A673 (cell line): Measurements from ENCODE around the gene ARHGEF9. TPM values are rescaled to one million over a fixed set of nuclear protein-coding genes. Genes with fewer than 3 reads are reported as not detected.

ENCODE experiments used
- BruUV-seq: library from RNA; stranded (reverse); fragments of 400-500 nt; replicated peaks from 2 replicates; lab custom pipeline; 2021; lab: Mats Ljungman, UMichigan
- CTCF ChIA-PET: fragments of 300-600 bp; sonication (Branson Sonifier 250); formaldehyde crosslinking; loops from one replicate; lab custom pipeline; 2022; ENCODE audit warnings: antibody characterized with exemption; lab: Charles Lee
- POLR2A ChIA-PET: fragments of 300-600 bp; sonication (Branson Sonifier 250); formaldehyde crosslinking; loops from one replicate; lab custom pipeline; 2022; ENCODE audit warnings: antibody characterized with exemption; ENCODE audit not compliant: low non-redundant PET; lab: Charles Lee
- DNase-seq: peaks from one replicate; pipeline ENCODE4 v3.0.0-alpha.2; 2015; ENCODE audit warnings: low spot score
- H3K27ac ChIP-seq: fragments of 200-600 bp; sonication (generic); 2 replicates; pipeline ENCODE4 v1.5.1; 2016; ENCODE audit warnings: mixed run types, low read depth, mild to moderate bottlenecking, mixed read lengths, antibody characterized with exemption, low read length; ENCODE audit not compliant: poor library complexity, severe bottlenecking
- H3K27me3 ChIP-seq: fragments of 200-600 bp; sonication (generic); replicated peaks from 2 replicates; pipeline ENCODE4 v1.6.1; 2017; ENCODE audit warnings: mixed run types, low read depth, mild to moderate bottlenecking, mixed read lengths, antibody characterized with exemption, low read length; ENCODE audit not compliant: insufficient read depth, poor library complexity
- H3K36me3 ChIP-seq: fragments of 200-600 bp; sonication (generic); 2 replicates; pipeline ENCODE4 v1.6.1; 2016; ENCODE audit warnings: mixed run types, mild to moderate bottlenecking, mixed read lengths, antibody characterized with exemption, low read length; ENCODE audit not compliant: insufficient read depth, poor library complexity, severe bottlenecking
- H3K4me1 ChIP-seq: fragments of 200-600 bp; sonication (generic); 2 replicates; pipeline ENCODE4 v1.6.1; 2017; ENCODE audit warnings: mixed run types, mild to moderate bottlenecking, mixed read lengths, antibody characterized with exemption, low read length; ENCODE audit not compliant: insufficient read depth, poor library complexity, severe bottlenecking
- H3K4me3 ChIP-seq: fragments of 200-600 bp; sonication (generic); 2 replicates; pipeline ENCODE4 v1.5.1; 2016; ENCODE audit warnings: low read depth, mixed run types, mild to moderate bottlenecking, mixed read lengths, low read length; ENCODE audit not compliant: poor library complexity, severe bottlenecking
- H3K9me3 ChIP-seq: fragments of 200-600 bp; sonication (generic); 2 replicates; pipeline ENCODE4 v1.6.1; 2016; ENCODE audit warnings: mixed run types, low read depth, mild to moderate bottlenecking, mixed read lengths, antibody characterized with exemption, low read length; ENCODE audit not compliant: poor library complexity, severe bottlenecking
- EZH2 ChIP-seq: fragments of 200-600 bp; sonication (generic); IDR thresholded peaks from 2 replicates; pipeline ENCODE4 v1.6.1; 2017; ENCODE audit warnings: borderline replicate concordance, low read depth, mild to moderate bottlenecking, mixed read lengths, antibody characterized with exemption, low read length; ENCODE audit not compliant: poor library complexity, severe bottlenecking
- intact Hi-C: fragments of 100-400 bp; cut with micrococcal nuclease; formaldehyde crosslinking; loops from one replicate; pipeline ENCODE4 v1.10.0; 2022; ENCODE audit not compliant: unreplicated experiment
- total RNA-seq: library from RNA; stranded (reverse); gene quantifications from 2 replicates; pipeline ENCODE4 v1.2.3, GENCODE V29; 2021
- TF ChIP-seq, protein P1 (sequence below): fragments of 300-800, 200-600 bp; sonication (generic); conservative IDR thresholded peaks from 2 replicates; pipeline ENCODE4 v1.5.1; 2017; ENCODE audit warnings: low read depth, mild to moderate bottlenecking, antibody characterized with exemption, low read length, moderate library complexity, mixed read lengths

Gene ARHGEF9
- total RNA-seq, 1 experiment from 2014 or later, result 10.3 TPM

DNA sequence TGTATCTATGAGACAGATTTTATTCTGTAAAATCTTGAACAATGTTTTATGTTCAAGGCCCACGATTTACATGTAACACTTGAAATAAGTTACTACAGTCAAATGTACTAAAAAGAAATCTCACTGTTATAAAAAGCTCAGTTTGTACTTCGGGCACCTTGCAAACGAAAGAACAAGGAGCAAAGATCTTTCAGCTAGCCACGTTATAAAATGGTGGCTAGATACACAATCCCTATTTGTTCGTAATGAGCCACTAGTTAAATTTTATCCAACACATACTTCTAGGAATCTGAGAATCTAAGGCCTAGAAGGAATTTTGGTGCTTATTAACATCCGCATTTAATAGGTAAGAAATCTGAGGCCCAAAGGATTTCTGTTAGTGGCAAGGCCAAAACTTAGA, 2.5 kb downstream of the ARHGEF9 start:
- Histone ChIP-seq H3K4me1 (no peaks in the 10 kb centered on the region), H3K27ac (no peak overlapping the region), H3K4me3 (no peak overlapping the region), H3K9me3 (peaks cover 10% of the 10 kb centered on the region), H3K27me3 (no peaks in the 10 kb centered on the region), H3K36me3 (no peaks in the 10 kb centered on the region)
- DNase-seq, result no peak
- ChIA-PET CTCF (no interaction called here), POLR2A (no interaction called here)
- intact Hi-C loops, result no loop called here
- no TSS peak for BruUV-seq
- no peak for TF ChIP-seq EZH2
- TF ChIP-seq, protein P1, sequence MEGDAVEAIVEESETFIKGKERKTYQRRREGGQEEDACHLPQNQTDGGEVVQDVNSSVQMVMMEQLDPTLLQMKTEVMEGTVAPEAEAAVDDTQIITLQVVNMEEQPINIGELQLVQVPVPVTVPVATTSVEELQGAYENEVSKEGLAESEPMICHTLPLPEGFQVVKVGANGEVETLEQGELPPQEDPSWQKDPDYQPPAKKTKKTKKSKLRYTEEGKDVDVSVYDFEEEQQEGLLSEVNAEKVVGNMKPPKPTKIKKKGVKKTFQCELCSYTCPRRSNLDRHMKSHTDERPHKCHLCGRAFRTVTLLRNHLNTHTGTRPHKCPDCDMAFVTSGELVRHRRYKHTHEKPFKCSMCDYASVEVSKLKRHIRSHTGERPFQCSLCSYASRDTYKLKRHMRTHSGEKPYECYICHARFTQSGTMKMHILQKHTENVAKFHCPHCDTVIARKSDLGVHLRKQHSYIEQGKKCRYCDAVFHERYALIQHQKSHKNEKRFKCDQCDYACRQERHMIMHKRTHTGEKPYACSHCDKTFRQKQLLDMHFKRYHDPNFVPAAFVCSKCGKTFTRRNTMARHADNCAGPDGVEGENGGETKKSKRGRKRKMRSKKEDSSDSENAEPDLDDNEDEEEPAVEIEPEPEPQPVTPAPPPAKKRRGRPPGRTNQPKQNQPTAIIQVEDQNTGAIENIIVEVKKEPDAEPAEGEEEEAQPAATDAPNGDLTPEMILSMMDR, result no peak

DNA sequence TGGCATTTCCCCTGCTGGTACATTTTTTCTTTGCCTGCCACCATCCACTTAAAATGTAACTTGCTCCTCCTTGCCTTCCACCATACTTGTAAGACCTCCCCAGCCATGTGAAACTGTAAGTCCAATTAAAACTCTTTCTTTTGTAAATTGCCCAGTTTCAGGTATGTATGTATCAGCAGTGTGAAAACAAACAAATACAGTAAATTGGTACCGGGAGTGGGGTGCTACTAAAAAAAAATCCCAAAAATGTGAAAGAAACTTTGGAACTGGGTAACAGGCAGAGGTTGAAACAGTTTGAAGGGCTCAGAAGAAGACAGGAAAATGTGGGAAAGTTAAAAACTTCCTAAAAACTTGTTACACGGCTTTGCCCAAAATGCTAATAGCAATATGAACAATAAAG, 16.3 kb downstream of the ARHGEF9 start:
- CTCF ChIA-PET, result no interaction called here
- POLR2A ChIA-PET, result no interaction called here
- no peak overlapping the region for H3K27ac ChIP-seq
- no peak for DNase-seq
- no TSS peak for BruUV-seq
- TF ChIP-seq, protein P1, result no peak
- TF ChIP-seq EZH2, result no peak
- H3K9me3 ChIP-seq, result peaks cover 16% of the 10 kb centered on the region
- H3K4me3 ChIP-seq, result no peak overlapping the region
- no peaks in the 10 kb centered on the region for H3K4me1 ChIP-seq
- intact Hi-C loops, result no loop called here
- H3K27me3 ChIP-seq, result no peaks in the 10 kb centered on the region
- H3K36me3 ChIP-seq, result no peaks in the 10 kb centered on the region

GRCh38 chrX:63765712-63766111, 19.3 kb downstream of the ARHGEF9 start:
- no peak overlapping the region for H3K27ac ChIP-seq
- BruUV-seq, result no TSS peak
- H3K4me1 ChIP-seq, result no peaks in the 10 kb centered on the region
- no peaks in the 10 kb centered on the region for H3K27me3 ChIP-seq
- no peak for TF ChIP-seq EZH2
- TF ChIP-seq, protein P1, result no peak
- H3K4me3 ChIP-seq, result no peak overlapping the region
- POLR2A ChIA-PET, result no interaction called here
- intact Hi-C loops, result no loop called here
- H3K36me3 ChIP-seq, result no peaks in the 10 kb centered on the region
- CTCF ChIA-PET, result no interaction called here
- DNase-seq, result no peak
- H3K9me3 ChIP-seq, result peaks cover 16% of the 10 kb centered on the region
